OCI-LY3 (cell line): ENCODE results near the gene SQSTM1.

Experiments used
- EZH2phosphoT487 ChIP-seq: fragments of 200-600 bp; shearing (Covaris generic); IDR thresholded peaks from 2 replicates; pipeline ENCODE4 v1.6.1; 2018; ENCODE audit warnings: antibody characterized with exemption, mixed run types, low read depth
- TF ChIP-seq, protein P1 (sequence below): fragments of 200-600, 300-600 bp; sonication (generic); IDR thresholded peaks from 2 replicates; pipeline ENCODE4 v1.5.1; 2014; ENCODE audit warnings: antibody characterized with exemption, low read length, low read depth

DNA sequence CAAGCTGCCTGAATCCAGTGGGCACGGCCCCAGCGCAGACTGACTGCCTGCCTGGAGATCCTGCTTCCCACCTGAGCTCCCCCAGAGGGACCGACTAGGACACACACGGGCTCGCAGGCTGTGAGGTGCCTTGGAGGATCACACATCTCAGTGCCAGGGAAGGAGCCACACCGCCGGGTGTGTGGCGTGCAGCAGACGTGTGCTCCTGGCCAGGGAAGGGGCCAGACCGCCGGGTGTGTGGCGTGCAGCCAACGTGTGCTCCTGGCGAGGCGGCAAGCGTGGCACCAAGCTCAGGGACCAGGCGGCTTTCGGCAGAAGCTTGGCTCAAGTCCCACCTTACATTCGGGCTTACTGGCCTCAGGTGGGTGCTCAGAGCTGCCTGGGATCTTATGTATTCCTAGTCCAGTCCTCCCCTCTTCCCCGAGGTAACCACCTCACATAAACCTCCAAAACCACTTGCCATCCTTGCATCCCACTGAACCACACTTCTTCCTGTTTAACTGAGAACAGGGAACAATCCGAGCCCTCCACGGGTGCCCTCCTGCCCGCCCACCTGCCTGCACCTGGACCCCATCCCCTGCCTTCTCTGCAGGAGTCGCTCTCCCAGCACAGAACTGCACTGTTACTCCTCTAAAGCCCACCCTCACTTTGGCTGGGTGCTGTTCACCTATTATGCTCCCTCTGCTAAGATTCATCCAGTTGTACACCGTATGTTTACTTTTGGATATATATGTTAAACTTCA, 60.3 kb downstream of the SQSTM1 start:
- TF ChIP-seq, protein P1, sequence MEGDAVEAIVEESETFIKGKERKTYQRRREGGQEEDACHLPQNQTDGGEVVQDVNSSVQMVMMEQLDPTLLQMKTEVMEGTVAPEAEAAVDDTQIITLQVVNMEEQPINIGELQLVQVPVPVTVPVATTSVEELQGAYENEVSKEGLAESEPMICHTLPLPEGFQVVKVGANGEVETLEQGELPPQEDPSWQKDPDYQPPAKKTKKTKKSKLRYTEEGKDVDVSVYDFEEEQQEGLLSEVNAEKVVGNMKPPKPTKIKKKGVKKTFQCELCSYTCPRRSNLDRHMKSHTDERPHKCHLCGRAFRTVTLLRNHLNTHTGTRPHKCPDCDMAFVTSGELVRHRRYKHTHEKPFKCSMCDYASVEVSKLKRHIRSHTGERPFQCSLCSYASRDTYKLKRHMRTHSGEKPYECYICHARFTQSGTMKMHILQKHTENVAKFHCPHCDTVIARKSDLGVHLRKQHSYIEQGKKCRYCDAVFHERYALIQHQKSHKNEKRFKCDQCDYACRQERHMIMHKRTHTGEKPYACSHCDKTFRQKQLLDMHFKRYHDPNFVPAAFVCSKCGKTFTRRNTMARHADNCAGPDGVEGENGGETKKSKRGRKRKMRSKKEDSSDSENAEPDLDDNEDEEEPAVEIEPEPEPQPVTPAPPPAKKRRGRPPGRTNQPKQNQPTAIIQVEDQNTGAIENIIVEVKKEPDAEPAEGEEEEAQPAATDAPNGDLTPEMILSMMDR, result no peak
- no peak for TF ChIP-seq EZH2phosphoT487
